HCT116 (cell line): ENCODE measurements around the gene GRIK4. TPM values are rescaled to one million over a fixed set of nuclear protein-coding genes. Genes with fewer than 3 reads are reported as not detected.

Source experiments
- ATAC-seq: fragments of 200-7000 bp; cut with Tn5 transposase; 2 replicates; pipeline ENCODE4 v1.9.1; 2020; ENCODE audit warnings: mild to moderate bottlenecking, moderate library complexity
- BruUV-seq: library from RNA; stranded (reverse); fragments of 400-500 nt; replicated peaks from 2 replicates; lab custom pipeline; 2021; lab: Mats Ljungman, UMichigan
- CTCF ChIA-PET: fragments of 300-600 bp; sonication (Branson Sonifier 250); formaldehyde crosslinking; loops from one replicate; lab custom pipeline; 2021; ENCODE audit warnings: antibody characterized with exemption; lab: Charles Lee
- POLR2A ChIA-PET: fragments of 300-600, 350-600 bp; sonication (Branson Sonifier 250); formaldehyde crosslinking; loops from one replicate; lab custom pipeline; 2021; ENCODE audit warnings: antibody characterized with exemption; lab: Charles Lee
- RAD21 ChIA-PET, 2 experiments: fragments of 300-600 bp; sonication (Branson Sonifier 250); formaldehyde crosslinking; loops; one replicate each; lab custom pipeline; 2023; ENCODE audit warnings: low total read pairs in 2 of 2; ENCODE audit not compliant: uncharacterized antibody in 2 of 2, unreplicated experiment in 2 of 2, low non-redundant PET in 1 of 2; lab: Charles Lee
- DNase-seq: peaks from one replicate; pipeline ENCODE4 v3.0.0-alpha.2; 2010; ENCODE audit warnings: low read depth, low spot score
- H2AFZ ChIP-seq: fragments of 200-600 bp; shearing (Covaris generic), sonication (generic); 2 replicates; pipeline ENCODE4 v1.6.1; 2017; ENCODE audit warnings: low read depth, mixed run types, mixed read lengths, antibody characterized with exemption, low read length; ENCODE audit not compliant: poor library complexity, severe bottlenecking
- H3K27ac ChIP-seq: 2 replicates; pipeline ENCODE4 v1.5.1; 2012; ENCODE audit warnings: low read depth, low read length
- H3K27me3 ChIP-seq: fragments of 200-600 bp; sonication (generic); 2 replicates; pipeline ENCODE4 v1.6.1; 2016; ENCODE audit warnings: mixed run types, low read length, mixed read lengths; ENCODE audit not compliant: insufficient read depth
- H3K36me3 ChIP-seq, 2 experiments: fragments of 200-500 bp in 1 of 2; fragments of 200-600 bp in 1 of 2; sonication (Bioruptor generic) in 1 of 2; sonication (generic) in 1 of 2; 2 replicates each; pipeline versions ENCODE4 v1.5.1 to v1.6.1; 2014 to 2016; ENCODE audit warnings: low read length in 2 of 2, inconsistent platforms in 1 of 2, mixed read lengths in 1 of 2, mixed run types in 1 of 2; ENCODE audit not compliant: insufficient read depth in 2 of 2, control insufficient read depth in 1 of 2
- H3K4me1 ChIP-seq, 2 experiments: fragments of 200-600 bp in 1 of 2; sonication (generic) in 1 of 2; 2 replicates each; pipeline versions ENCODE4 v1.5.1 to v1.6.1; 2012 to 2017; ENCODE audit warnings: low read length in 2 of 2, inconsistent platforms in 1 of 2, mild to moderate bottlenecking in 1 of 2, mixed read lengths in 1 of 2, mixed run types in 1 of 2, moderate library complexity in 1 of 2; ENCODE audit not compliant: insufficient read depth in 2 of 2, control insufficient read depth in 1 of 2
- H3K4me2 ChIP-seq: fragments of 200-600 bp; sonication (generic); 2 replicates; pipeline ENCODE4 v1.6.1; 2017; ENCODE audit warnings: mixed run types, low read length, mixed read lengths
- H3K4me3 ChIP-seq, 2 experiments: fragments of 200-600 bp in 1 of 2; sonication (generic) in 1 of 2; replicated peaks in 1 of 2; 2 replicates each; pipeline ENCODE4 v1.5.1; 2011 to 2016; ENCODE audit warnings: low read length in 2 of 2, control low read depth in 1 of 2, low read depth in 1 of 2, mild to moderate bottlenecking in 1 of 2, mixed read lengths in 1 of 2, mixed run types in 1 of 2
- H3K79me2 ChIP-seq: fragments of 200-600 bp; sonication (generic); 2 replicates; pipeline ENCODE4 v1.6.1; 2017; ENCODE audit warnings: mild to moderate bottlenecking, mixed run types, low read length, moderate library complexity, mixed read lengths; ENCODE audit not compliant: insufficient read depth
- H3K9ac ChIP-seq: fragments of 200-600 bp; sonication (generic); 2 replicates; pipeline ENCODE4 v1.6.1; 2016; ENCODE audit warnings: low read length, mixed read lengths
- H3K9me2 ChIP-seq: fragments of 200-600 bp; sonication (generic), shearing (Covaris generic); 2 replicates; pipeline ENCODE4 v1.6.1; 2017; ENCODE audit warnings: mixed run types, mild to moderate bottlenecking, moderate library complexity; ENCODE audit not compliant: insufficient read depth
- H3K9me3 ChIP-seq, 2 experiments: fragments of 200-500 bp in 1 of 2; fragments of 200-600 bp in 1 of 2; sonication (Bioruptor generic) in 1 of 2; sonication (generic) in 1 of 2; 2 replicates each; pipeline ENCODE4 v1.6.1; 2014 to 2017; ENCODE audit warnings: low read length in 2 of 2, mixed read lengths in 2 of 2, inconsistent platforms in 1 of 2, low read depth in 1 of 2, mild to moderate bottlenecking in 1 of 2, mixed run types in 1 of 2, moderate library complexity in 1 of 2; ENCODE audit not compliant: control insufficient read depth in 1 of 2, insufficient read depth in 1 of 2
- H4K20me1 ChIP-seq: fragments of 200-600 bp; sonication (generic), shearing (Covaris generic); 2 replicates; pipeline ENCODE4 v1.6.1; 2017; ENCODE audit warnings: mixed run types, mild to moderate bottlenecking, moderate library complexity; ENCODE audit not compliant: insufficient read depth
- ELF1 ChIP-seq: IDR thresholded peaks from 2 replicates; pipeline ENCODE4 v1.6.1; 2012; ENCODE audit warnings: low read depth, borderline replicate concordance
- FOSL1 ChIP-seq: IDR thresholded peaks from 2 replicates; pipeline ENCODE4 v1.6.1; 2012; ENCODE audit warnings: low read depth
- POLR2A ChIP-seq: IDR thresholded peaks from 2 replicates; pipeline ENCODE4 v1.7.0; 2011; ENCODE audit warnings: borderline replicate concordance; ENCODE audit not compliant: insufficient read depth, insufficient read length; ENCODE audit errors: extremely low read depth
- SP1 ChIP-seq: IDR thresholded peaks from 2 replicates; pipeline ENCODE4 v1.6.1; 2012; ENCODE audit warnings: low read depth
- SRF ChIP-seq: IDR thresholded peaks from 2 replicates; pipeline ENCODE4 v1.6.1; 2012; ENCODE audit warnings: low read depth
- ZFX ChIP-seq: fragments of 450-650 bp; IDR thresholded peaks from 2 replicates; pipeline ENCODE4 v1.6.1; 2017
- intact Hi-C: fragments of 100-400 bp; cut with micrococcal nuclease; formaldehyde crosslinking; loops from 2 replicates; pipeline ENCODE4 v1.10.0; 2022
- total RNA-seq: library from RNA; stranded (reverse); gene quantifications from one replicate; pipeline ENCODE4 v1.2.1, GENCODE V29; 2021; ENCODE audit not compliant: unreplicated experiment

Gene GRIK4
- total RNA-seq, 1 experiment from 2014 or later, result 0.52 TPM

- Histone ChIP-seq H3K4me2 (no peak overlapping the region), H3K27ac (no peak overlapping the region), H3K9me3 (no peaks in the 10 kb centered on the region), H3K4me1 (no peaks in the 10 kb centered on the region), H3K9me2 (no peaks in the 10 kb centered on the region), H3K27me3 (0 out of 2 replicates have a peak, but pooled peaks cover 2% of the 10 kb centered on the region), H3K36me3 (no peaks in the 10 kb centered on the region), H4K20me1 (no peaks in the 10 kb centered on the region), H3K9ac (no peak overlapping the region), H2AFZ (no peak overlapping the region), H3K4me3 (no peak overlapping the region), H3K79me2 (no peaks in the 10 kb centered on the region)
- ChIA-PET CTCF (no interaction called here), RAD21 (no interaction called here), POLR2A (no interaction called here)
- ATAC-seq, result no peak
- BruUV-seq, result no TSS peak
- intact Hi-C loops, result no loop called here
- DNase-seq, result no peak
- TF ChIP-seq SP1 (no peak), ZFX (no peak), FOSL1 (no peak), ELF1 (no peak)
- TF ChIP-seq, all 23 proteins: peak for 0
These were observed 326.1 kb downstream of the GRIK4 start for GRCh38 chr11:120837696-120838095.

DNA sequence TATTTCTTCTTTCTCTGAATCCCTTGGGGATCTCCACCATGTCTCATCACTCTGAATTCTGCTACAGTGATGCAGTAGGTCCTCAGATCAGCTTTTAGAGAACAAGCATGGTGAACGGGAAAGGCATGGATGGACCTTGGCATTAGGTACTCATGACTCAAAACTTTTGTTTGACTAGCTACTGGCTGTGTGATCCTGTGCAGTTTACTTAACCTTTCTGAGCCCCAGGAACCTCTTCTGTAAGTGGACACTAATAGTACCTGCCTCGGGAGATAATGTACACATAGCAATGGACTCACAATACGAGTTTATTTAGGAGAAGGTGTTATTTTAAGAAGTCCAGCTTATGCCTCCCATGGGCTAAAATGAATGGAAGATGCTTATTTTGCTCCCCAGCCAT is 327.7 kb downstream of the GRIK4 start:
- Histone ChIP-seq H3K27ac (no peak overlapping the region), H3K9me3 (no peaks in the 10 kb centered on the region), H3K36me3 (no peaks in the 10 kb centered on the region), H3K79me2 (no peaks in the 10 kb centered on the region), H4K20me1 (no peaks in the 10 kb centered on the region), H3K4me3 (no peak overlapping the region), H3K9ac (no peak overlapping the region), H3K27me3 (no peaks in the 10 kb centered on the region), H3K4me2 (no peak overlapping the region), H2AFZ (no peak overlapping the region), H3K4me1 (no peaks in the 10 kb centered on the region), H3K9me2 (no peaks in the 10 kb centered on the region)
- intact Hi-C loops, result no loop called here
- DNase-seq (no peak), ATAC-seq (no peak)
- POLR2A ChIA-PET, result no interaction called here
- RAD21 ChIA-PET, result no interaction called here
- CTCF ChIA-PET, result no interaction called here
- BruUV-seq, result no TSS peak
- TF ChIP-seq POLR2A (no peak), SRF (no peak)
